Right lobe of liver (tissue), 4 donors: ENCODE measurements around the gene ABCG2.

Experiments used
- POLR2A ChIP-seq: fragments of 450-650 bp; IDR thresholded peaks from one replicate; pipeline ENCODE4 v1.6.1; 2017; ENCODE audit warnings: antibody characterized with exemption, mild to moderate bottlenecking
- TF ChIP-seq, protein P1 (sequence below), 4 donors: fragments of 200-600 bp in 3 of 4; fragments of 450-650 bp in 1 of 4; IDR thresholded peaks; one replicate each; pipeline versions ENCODE4 v1.5.1 to v1.8.0; 2016 to 2022; ENCODE audit warnings: antibody characterized with exemption in 4 of 4, mild to moderate bottlenecking in 2 of 4
- donor health status: DM: no; HTN: no; CAD: no.
- donor health status: DM: no; HTN: no; CAD: no.
- donor health status: DM: no; HTN: yes; CAD: no.

DNA sequence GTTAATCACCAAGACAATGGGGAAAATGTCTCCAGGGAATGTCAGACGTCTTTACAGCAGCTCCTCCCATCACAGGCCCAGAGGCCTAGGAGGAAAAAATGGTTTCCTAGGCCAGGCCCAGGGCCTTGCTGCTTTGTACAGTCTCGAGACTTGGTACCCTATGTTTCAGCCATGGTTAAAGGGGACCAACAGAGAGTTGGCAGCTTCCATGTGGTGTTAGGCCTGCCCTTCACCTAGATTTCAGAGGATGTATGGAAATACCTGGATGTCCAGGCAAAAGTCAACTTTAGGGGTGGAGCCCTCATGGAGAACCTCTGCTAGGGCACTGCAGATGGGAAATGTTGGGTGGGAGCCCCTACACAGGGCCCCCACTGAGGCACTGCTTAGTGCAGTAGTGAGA, 38.5 kb downstream of the ABCG2 start:
- TF ChIP-seq POLR2A, result no peak
- TF ChIP-seq, protein P1, sequence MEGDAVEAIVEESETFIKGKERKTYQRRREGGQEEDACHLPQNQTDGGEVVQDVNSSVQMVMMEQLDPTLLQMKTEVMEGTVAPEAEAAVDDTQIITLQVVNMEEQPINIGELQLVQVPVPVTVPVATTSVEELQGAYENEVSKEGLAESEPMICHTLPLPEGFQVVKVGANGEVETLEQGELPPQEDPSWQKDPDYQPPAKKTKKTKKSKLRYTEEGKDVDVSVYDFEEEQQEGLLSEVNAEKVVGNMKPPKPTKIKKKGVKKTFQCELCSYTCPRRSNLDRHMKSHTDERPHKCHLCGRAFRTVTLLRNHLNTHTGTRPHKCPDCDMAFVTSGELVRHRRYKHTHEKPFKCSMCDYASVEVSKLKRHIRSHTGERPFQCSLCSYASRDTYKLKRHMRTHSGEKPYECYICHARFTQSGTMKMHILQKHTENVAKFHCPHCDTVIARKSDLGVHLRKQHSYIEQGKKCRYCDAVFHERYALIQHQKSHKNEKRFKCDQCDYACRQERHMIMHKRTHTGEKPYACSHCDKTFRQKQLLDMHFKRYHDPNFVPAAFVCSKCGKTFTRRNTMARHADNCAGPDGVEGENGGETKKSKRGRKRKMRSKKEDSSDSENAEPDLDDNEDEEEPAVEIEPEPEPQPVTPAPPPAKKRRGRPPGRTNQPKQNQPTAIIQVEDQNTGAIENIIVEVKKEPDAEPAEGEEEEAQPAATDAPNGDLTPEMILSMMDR (IDR thresholded peaks at IDR 0.05), result no peak
